Central memory CD8-positive, alpha-beta T cell (primary cell): ENCODE measurements around the gene PRSS53.
"Not testable (repeated sequence)": the region's sequence is repeated elsewhere in the genome, so short reads cannot be mapped to it uniquely, and the experiment has no call there.

Experiments
- ATAC-seq: fragments of 150-1000 bp; cut with Tn5 transposase; replicated peaks from 2 replicates; pipeline ENCODE4 v1.10.0; 2022; ENCODE audit warnings: mild to moderate bottlenecking, moderate FRiP score, moderate number of reproducible peaks; ENCODE audit not compliant: poor library complexity, severe bottlenecking; ENCODE audit errors: extremely low read depth
- DNase-seq, 2 donors: peaks; one replicate each; pipeline ENCODE4 v3.0.0; 2021; ENCODE audit warnings: low spot score in 2 of 2
- H3K27ac Mint-ChIP-seq: one replicate; pipeline ENCODE4 v1.8.0; 2022; ENCODE audit warnings: low read depth, mild to moderate bottlenecking, moderate library complexity, mixed read lengths
- H3K27me3 Mint-ChIP-seq: one replicate; pipeline ENCODE4 v1.8.0; 2022; ENCODE audit warnings: mixed read lengths
- H3K36me3 Mint-ChIP-seq: one replicate; pipeline ENCODE4 v1.8.0; 2022; ENCODE audit warnings: mild to moderate bottlenecking, moderate library complexity, mixed read lengths; ENCODE audit not compliant: insufficient read depth
- H3K4me1 Mint-ChIP-seq: one replicate; pipeline ENCODE4 v1.8.0; 2022; ENCODE audit warnings: mixed read lengths
- H3K4me3 Mint-ChIP-seq: one replicate; pipeline ENCODE4 v1.8.0; 2022; ENCODE audit warnings: mild to moderate bottlenecking, moderate library complexity, mixed read lengths
- H3K9me3 Mint-ChIP-seq: one replicate; pipeline ENCODE4 v1.8.0; 2022; ENCODE audit warnings: mixed read lengths

The PRSS53 gene

DNA sequence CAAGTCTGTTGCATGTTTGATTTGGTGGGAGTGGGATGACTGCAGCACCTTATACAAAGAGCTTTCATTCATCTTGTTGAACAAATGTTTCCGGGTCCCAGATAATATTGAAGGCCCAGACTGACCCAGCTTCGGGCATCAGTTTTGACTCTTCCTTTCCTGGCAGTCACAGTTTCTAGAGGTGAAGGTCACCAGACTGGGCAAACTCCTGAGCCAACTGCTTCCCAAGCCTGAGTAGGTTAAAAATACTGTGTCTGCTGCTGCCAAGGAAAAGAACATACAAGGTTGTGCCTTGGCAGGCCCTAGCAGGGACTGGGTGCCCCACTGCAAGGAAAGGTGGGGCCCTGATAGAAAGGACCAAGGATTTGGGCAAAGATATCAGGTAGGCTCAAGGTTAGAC, 24.0 kb upstream of the PRSS53 start:
- peaks cover 10% of the 10 kb centered on the region for H3K4me1 Mint-ChIP-seq
- H3K9me3 Mint-ChIP-seq: no peaks in the 10 kb centered on the region
- ATAC-seq (no peak), DNase-seq (no peak)
- H3K4me3 Mint-ChIP-seq: no peak overlapping the region
- peaks cover 5% of the 10 kb centered on the region for H3K36me3 Mint-ChIP-seq
- no peaks in the 10 kb centered on the region for H3K27me3 Mint-ChIP-seq
- H3K27ac Mint-ChIP-seq: no peak overlapping the region

DNA sequence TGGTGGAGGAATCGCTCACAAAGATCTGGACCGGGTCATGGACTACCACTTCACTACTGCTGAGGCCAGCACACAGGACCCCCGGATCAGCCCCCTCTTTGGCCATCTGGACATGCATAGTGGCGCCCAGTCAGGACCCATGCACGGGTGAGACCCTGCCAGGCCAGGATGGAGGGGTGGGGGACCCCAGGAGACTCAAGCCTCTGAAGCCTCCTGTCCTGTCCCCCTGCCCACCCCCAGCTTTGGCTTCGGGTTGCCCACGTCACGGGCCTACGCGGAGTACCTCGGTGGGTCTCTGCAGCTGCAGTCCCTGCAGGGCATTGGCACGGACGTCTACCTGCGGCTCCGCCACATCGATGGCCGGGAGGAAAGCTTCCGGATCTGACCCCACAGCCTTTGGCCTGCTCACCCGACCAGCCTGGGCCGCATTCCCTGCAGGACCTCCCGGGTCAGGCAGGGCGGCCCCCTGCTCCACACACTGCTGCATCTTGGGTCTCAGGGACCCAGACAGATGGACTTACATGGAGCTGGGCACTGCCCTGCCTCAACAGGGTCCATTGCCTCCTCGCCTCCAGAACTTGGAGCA, 23.2 kb upstream of the PRSS53 start:
- ATAC-seq (no peak), DNase-seq (no peak)
- H3K27me3 Mint-ChIP-seq: no peaks in the 10 kb centered on the region
- H3K4me3 Mint-ChIP-seq: no peak overlapping the region
- H3K36me3 Mint-ChIP-seq: peaks cover 5% of the 10 kb centered on the region
- H3K27ac Mint-ChIP-seq: no peak overlapping the region
- H3K9me3 Mint-ChIP-seq: no peaks in the 10 kb centered on the region
- H3K4me1 Mint-ChIP-seq: peaks cover 15% of the 10 kb centered on the region

GRCh38 chr16:31110106-31111034, 21.6 kb upstream of the PRSS53 start:
- no peaks in the 10 kb centered on the region for H3K9me3 Mint-ChIP-seq
- H3K27ac Mint-ChIP-seq: no peak overlapping the region
- H3K4me1 Mint-ChIP-seq: peaks cover 15% of the 10 kb centered on the region
- DNase-seq: no peak
- H3K27me3 Mint-ChIP-seq: no peaks in the 10 kb centered on the region
- ATAC-seq: no peak
- peaks cover 3% of the 10 kb centered on the region for H3K36me3 Mint-ChIP-seq
- peak overlapping the region; percentile 82 for H3K4me3 Mint-ChIP-seq

- no peak overlapping the region for H3K27ac Mint-ChIP-seq
- no peaks in the 10 kb centered on the region for H3K9me3 Mint-ChIP-seq
- peaks cover 15% of the 10 kb centered on the region for H3K4me1 Mint-ChIP-seq
- H3K27me3 Mint-ChIP-seq: no peaks in the 10 kb centered on the region
- DNase-seq (no peak), ATAC-seq (no peak)
- H3K4me3 Mint-ChIP-seq: peak overlapping the region; percentile 82
- peaks cover 3% of the 10 kb centered on the region for H3K36me3 Mint-ChIP-seq
Measured at GRCh38 chr16:31109622-31110021, 20.9 kb upstream of the PRSS53 start.

DNA sequence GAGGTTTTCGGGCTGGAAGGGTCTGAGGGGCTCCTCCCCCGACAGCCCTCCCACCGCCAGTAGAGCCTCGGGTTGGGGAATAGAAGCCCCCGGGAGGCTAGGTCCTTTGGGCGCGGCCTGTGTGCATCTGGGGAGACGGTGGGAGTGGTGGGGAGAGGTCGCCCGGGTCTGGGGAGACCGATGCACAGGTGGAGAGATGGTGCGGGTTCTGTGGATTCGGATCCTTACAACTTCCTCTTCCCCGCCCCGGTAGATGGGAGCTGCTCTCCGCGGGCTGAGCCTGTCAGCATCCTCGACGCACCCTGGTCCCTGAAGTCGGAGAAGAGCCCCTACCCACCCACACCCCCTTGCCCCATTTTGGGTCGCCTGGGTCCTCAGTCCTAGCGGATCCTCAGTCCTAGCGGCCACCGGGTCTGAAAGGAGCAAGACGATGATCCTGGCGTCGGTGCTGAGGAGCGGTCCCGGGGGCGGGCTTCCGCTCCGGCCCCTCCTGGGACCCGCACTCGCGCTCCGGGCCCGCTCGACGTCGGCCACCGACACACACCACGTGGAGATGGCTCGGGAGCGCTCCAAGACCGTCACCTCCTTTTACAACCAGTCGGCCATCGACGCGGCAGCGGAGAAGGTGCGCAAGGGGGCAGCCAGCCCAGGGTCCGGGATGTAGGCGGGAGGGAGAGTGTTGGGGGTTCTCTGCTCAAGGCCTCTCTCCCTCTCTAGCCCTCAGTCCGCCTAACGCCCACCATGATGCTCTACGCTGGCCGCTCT, 20.2 kb upstream of the PRSS53 start:
- Mint-ChIP-seq H3K4me3 (peak overlapping the region; percentile 86), H3K9me3 (no peaks in the 10 kb centered on the region), H3K4me1 (peaks cover 15% of the 10 kb centered on the region), H3K27me3 (no peaks in the 10 kb centered on the region), H3K36me3 (peaks cover 3% of the 10 kb centered on the region), H3K27ac (peak overlapping the region; percentile 80)
- DNase-seq (no peak), ATAC-seq (no peak)

GRCh38 chr16:31108035-31108793, 19.5 kb upstream of the PRSS53 start, which contains the start of gene BCKDK:
Gene BCKDK, plus strand, starts transcription at chr16:31108386. Its CDS starts 838 bp downstream, at chr16:31109224.
- Mint-ChIP-seq H3K27me3 (no peaks in the 10 kb centered on the region), H3K36me3 (peaks cover 3% of the 10 kb centered on the region), H3K9me3 (no peaks in the 10 kb centered on the region), H3K27ac (peak within 1 kb of the TSS; percentile 80), H3K4me3 (peak within 1 kb of the TSS; percentile 86), H3K4me1 (peaks cover 15% of the 10 kb centered on the region)
- ATAC-seq (peak; percentile 69), DNase-seq (no peak)

DNA sequence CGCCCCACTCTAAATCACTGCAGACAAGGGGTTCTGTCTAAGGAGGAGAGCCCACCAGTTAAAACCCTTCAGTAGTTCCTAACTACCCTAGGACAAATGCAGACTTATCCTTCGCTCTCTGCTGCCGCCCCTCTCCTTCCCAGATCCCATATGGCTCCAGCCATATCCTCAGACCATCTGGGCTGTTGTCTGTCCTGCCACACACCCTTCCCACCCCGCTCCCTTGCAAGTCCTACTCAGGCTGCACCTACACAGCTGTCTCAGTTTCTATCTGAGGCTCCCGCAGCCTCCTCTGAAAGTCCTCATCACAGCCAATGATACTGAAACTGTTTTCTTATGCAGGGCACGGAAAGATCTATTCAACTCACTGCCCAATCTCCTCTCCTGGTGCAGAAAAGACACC, 18.7 kb upstream of the PRSS53 start:
- no peaks in the 10 kb centered on the region for H3K9me3 Mint-ChIP-seq
- no peak for DNase-seq
- no peaks in the 10 kb centered on the region for H3K27me3 Mint-ChIP-seq
- peak overlapping the region; percentile 86 for H3K4me3 Mint-ChIP-seq
- H3K27ac Mint-ChIP-seq: peak overlapping the region; percentile 80
- peaks cover 3% of the 10 kb centered on the region for H3K36me3 Mint-ChIP-seq
- no peak for ATAC-seq
- peaks cover 15% of the 10 kb centered on the region for H3K4me1 Mint-ChIP-seq

GRCh38 chr16:31106509-31107464, 18.0 kb upstream of the PRSS53 start:
- no peak for DNase-seq
- H3K4me1 Mint-ChIP-seq: peaks cover 15% of the 10 kb centered on the region
- H3K36me3 Mint-ChIP-seq: peaks cover 3% of the 10 kb centered on the region
- H3K4me3 Mint-ChIP-seq: peak overlapping the region; percentile 86
- no peaks in the 10 kb centered on the region for H3K9me3 Mint-ChIP-seq
- no peak for ATAC-seq
- no peak overlapping the region for H3K27ac Mint-ChIP-seq
- no peaks in the 10 kb centered on the region for H3K27me3 Mint-ChIP-seq

GRCh38 chr16:31105677-31106213, 17.0 kb upstream of the PRSS53 start:
- ATAC-seq: peak; percentile 59
- Mint-ChIP-seq H3K36me3 (no peaks in the 10 kb centered on the region), H3K4me1 (peaks cover 15% of the 10 kb centered on the region), H3K4me3 (no peak overlapping the region), H3K27ac (no peak overlapping the region), H3K9me3 (no peaks in the 10 kb centered on the region), H3K27me3 (no peaks in the 10 kb centered on the region)
- peak; percentile 63 to 73 for DNase-seq

GRCh38 chr16:31100876-31101641, 12.3 kb upstream of the PRSS53 start:
- not testable (repeated sequence) for ATAC-seq, H3K27me3 Mint-ChIP-seq, H3K9me3 Mint-ChIP-seq, H3K4me1 Mint-ChIP-seq, H3K36me3 Mint-ChIP-seq, H3K27ac Mint-ChIP-seq, DNase-seq, H3K4me3 Mint-ChIP-seq
